ENCODE results near the gene PRDM15. TPM values are rescaled to one million over a fixed set of nuclear protein-coding genes. Genes with fewer than 3 reads are reported as not detected.

PRDM15 gene
- total and polyA plus RNA-seq, 2 donors (not counting 3 experiments of a cell fraction or from before 2014, with no cell fraction given), result 11.8 to 12.9 TPM

- no peak overlapping the region for H3K4me2 ChIP-seq (ENCODE audit: insufficient read depth, low read length)
- peaks cover 1 to 5% of the 10 kb centered on the region in 2 experiments for H3K27me3 ChIP-seq (ENCODE audit: control insufficient read depth in 2 of 2, insufficient read depth in 2 of 2, low read length in 2 of 2)
- no TSS peak for BruUV-seq (replicated peaks)
- dilution Hi-C loops (cut with MboI; ENCODE audit: extremely low pct_ligation_motif_present, low sequenced_read_pairs), result no loop called here
- FAIRE-seq (no peak), DNase-seq (ENCODE audit: low read depth, low spot score) (no peak)
- H3K79me2 ChIP-seq (ENCODE audit: control insufficient read depth, insufficient read depth, low read length), result no peaks in the 10 kb centered on the region
- TF ChIP-seq MAX (IDR thresholded peaks at IDR 0.05; ENCODE audit: insufficient read depth, insufficient read length) (no peak), MYC (IDR thresholded peaks at IDR 0.05; ENCODE audit: low read depth, low read length) (no peak), POLR2A (IDR thresholded peaks at IDR 0.05; ENCODE audit: low read depth, low read length) (no peak), JUN (IDR thresholded peaks at IDR 0.05; ENCODE audit: borderline replicate concordance, insufficient read depth, insufficient read length, low read depth) (no peak), FOS (IDR thresholded peaks at IDR 0.05; ENCODE audit: borderline replicate concordance, insufficient read depth, low read length) (no peak), EZH2 (IDR thresholded peaks at IDR 0.05; ENCODE audit: borderline replicate concordance, low read depth, low read length, severe bottlenecking) (no peak), POLR2AphosphoS5 (IDR thresholded peaks at IDR 0.05; ENCODE audit: insufficient read depth, low read depth, low read length) (no peak), CTCF (IDR thresholded peaks at IDR 0.05; ENCODE audit: extremely low read depth in 1 of 2, insufficient read depth in 1 of 2, low read depth in 1 of 2, low read length in 2 of 2) (no peak), GATA2 (IDR thresholded peaks at IDR 0.05; ENCODE audit: insufficient read depth, insufficient read length, low read depth, low read length) (no peak)
- H3K4me3 ChIP-seq (replicated peaks in 1 of 3; ENCODE audit: insufficient read depth in 1 of 3, low read depth in 1 of 3, low read length in 3 of 3), result no peak overlapping the region
- H3K36me3 ChIP-seq (ENCODE audit: control insufficient read depth in 2 of 2, extremely low read depth in 1 of 2, insufficient read depth in 2 of 2, low read length in 2 of 2), result no peaks in the 10 kb centered on the region
- no peaks in the 10 kb centered on the region for H3K9me1 ChIP-seq (replicated peaks; ENCODE audit: control insufficient read depth, extremely low read depth, insufficient read depth, low read length)
- no peaks in the 10 kb centered on the region for H4K20me1 ChIP-seq (replicated peaks; ENCODE audit: control insufficient read depth, extremely low read depth, insufficient read depth, low read length)
- intact Hi-C loops (cut with micrococcal nuclease), result no loop called here
- CTCF ChIA-PET, result interaction anchor here (0.6 to 2.2 kb wide), 4 partner anchors 9 to 556 kb away, joined by 3 to 7 read pairs (median 4); no protein-coding TSS in a partner anchor
- H3K9me3 ChIP-seq (replicated peaks; ENCODE audit: control insufficient read depth, insufficient read depth, low read length), result no peaks in the 10 kb centered on the region
- H3K27ac ChIP-seq (ENCODE audit: insufficient read depth, low read depth, low read length), result no peak overlapping the region
- no peak overlapping the region for H3K9ac ChIP-seq (replicated peaks; ENCODE audit: extremely low read depth, insufficient read depth, low read length)
- POLR2A ChIA-PET, result no interaction called here
- no peaks in the 10 kb centered on the region for H3K4me1 ChIP-seq (ENCODE audit: control insufficient read depth, extremely low read depth, insufficient read depth, low read length)
- H2AFZ ChIP-seq (ENCODE audit: low read depth, low read length), result no peak overlapping the region
These were observed 125.9 kb downstream of the PRDM15 start for GRCh38 chr21:41753006-41753898.
